HEK293 (cell line): ENCODE measurements around the gene KRT7.

ENCODE experiments used
- CTCF ChIA-PET: fragments of 350-600 bp; formaldehyde crosslinking; extraction: SDS; loops from one replicate; lab custom pipeline; 2021; ENCODE audit warnings: antibody characterized with exemption; lab: Yijun Ruan, JAX
- POLR2A ChIA-PET: fragments of 300-600 bp; formaldehyde crosslinking; extraction: SDS; loops from one replicate; lab custom pipeline; 2020; ENCODE audit warnings: antibody characterized with exemption, inconsistent platforms; lab: Yijun Ruan, JAX
- H3K27ac ChIP-seq: fragments of 200-500 bp; sonication (Bioruptor generic); 2 replicates; pipeline ENCODE4 v1.5.1; 2014; ENCODE audit warnings: low read depth, low read length, control low read depth, inconsistent platforms; ENCODE audit errors: extremely low read depth
- H3K36me3 ChIP-seq, 2 experiments: fragments of 200-500 bp in 1 of 2; sonication (Bioruptor generic) in 1 of 2; 1 replicate in 1 of 2; 2 replicates in 1 of 2; pipeline ENCODE4 v1.5.1; 2014 to 2017; ENCODE audit warnings: inconsistent platforms in 2 of 2, low read length in 2 of 2; ENCODE audit not compliant: control insufficient read depth in 2 of 2, insufficient read depth in 1 of 2
- H3K4me1 ChIP-seq: fragments of 200-500 bp; sonication (Bioruptor generic); 2 replicates; pipeline ENCODE4 v1.5.1; 2014; ENCODE audit warnings: mild to moderate bottlenecking, low read length, inconsistent platforms; ENCODE audit not compliant: control insufficient read depth, insufficient read depth
- H3K4me3 ChIP-seq: 2 replicates; pipeline ENCODE4 v1.5.1; 2011; ENCODE audit warnings: low read depth, mild to moderate bottlenecking, control low read depth, low read length, moderate library complexity
- H3K9me3 ChIP-seq: fragments of 200-500 bp; sonication (Bioruptor generic); 2 replicates; pipeline ENCODE4 v1.5.1; 2014; ENCODE audit warnings: low read depth, low read length, inconsistent platforms; ENCODE audit not compliant: control insufficient read depth, insufficient read depth
- GFI1B ChIP-seq: fragments of 450-650 bp; formaldehyde crosslinking; IDR thresholded peaks from 2 replicates; pipeline ENCODE4 v1.5.1; 2016; ENCODE audit warnings: missing biosample characterization, missing genetic modification characterization
- GLIS2 ChIP-seq: fragments of 450-650 bp; formaldehyde crosslinking; IDR thresholded peaks from 2 replicates; pipeline ENCODE4 v1.5.1; 2016; ENCODE audit warnings: missing biosample characterization, missing genetic modification characterization
- KLF1 ChIP-seq: fragments of 450-650 bp; formaldehyde crosslinking; IDR thresholded peaks from 2 replicates; pipeline ENCODE4 v1.5.1; 2016; ENCODE audit warnings: missing biosample characterization, missing genetic modification characterization
- KLF17 ChIP-seq: fragments of 450-650 bp; formaldehyde crosslinking; IDR thresholded peaks from 2 replicates; pipeline ENCODE4 v1.5.1; 2016; ENCODE audit warnings: missing biosample characterization, missing genetic modification characterization
- SP7 ChIP-seq: fragments of 450-650 bp; formaldehyde crosslinking; IDR thresholded peaks from 2 replicates; pipeline ENCODE4 v1.5.1; 2016; ENCODE audit warnings: missing biosample characterization, missing genetic modification characterization
- ZBTB1 ChIP-seq: fragments of 450-650 bp; formaldehyde crosslinking; IDR thresholded peaks from 2 replicates; pipeline ENCODE4 v1.5.1; 2016; ENCODE audit warnings: missing biosample characterization, missing genetic modification characterization
- ZBTB49 ChIP-seq: fragments of 450-650 bp; formaldehyde crosslinking; IDR thresholded peaks from 2 replicates; pipeline ENCODE4 v1.5.1; 2016; ENCODE audit warnings: missing biosample characterization, missing genetic modification characterization, low read depth
- ZBTB7A ChIP-seq: fragments of 450-650 bp; formaldehyde crosslinking; IDR thresholded peaks from 2 replicates; pipeline ENCODE4 v1.5.1; 2016; ENCODE audit warnings: low read depth, missing biosample characterization, missing genetic modification characterization
- ZFHX2 ChIP-seq: fragments of 450-650 bp; formaldehyde crosslinking; conservative IDR thresholded peaks from 2 replicates; pipeline ENCODE4 v1.5.1; 2016; ENCODE audit warnings: missing biosample characterization, missing genetic modification characterization
- ZNF23 ChIP-seq: fragments of 450-650 bp; formaldehyde crosslinking; IDR thresholded peaks from 2 replicates; pipeline ENCODE4 v1.5.1; 2016; ENCODE audit warnings: missing biosample characterization, missing genetic modification characterization, borderline replicate concordance
- ZNF37A ChIP-seq: fragments of 450-650 bp; IDR thresholded peaks from 2 replicates; pipeline ENCODE4 v1.5.1; 2018; ENCODE audit warnings: missing biosample characterization, missing genetic modification characterization
- ZNF398 ChIP-seq: fragments of 450-650 bp; formaldehyde crosslinking; IDR thresholded peaks from 2 replicates; pipeline ENCODE4 v1.5.1; 2017; ENCODE audit warnings: missing biosample characterization, missing genetic modification characterization
- ZNF513 ChIP-seq: fragments of 450-650 bp; IDR thresholded peaks from 2 replicates; pipeline ENCODE4 v1.5.1; 2018; ENCODE audit warnings: missing biosample characterization, missing genetic modification characterization
- ZNF555 ChIP-seq: fragments of 450-650 bp; formaldehyde crosslinking; conservative IDR thresholded peaks from 2 replicates; pipeline ENCODE4 v1.5.1; 2017; ENCODE audit warnings: missing biosample characterization, mild to moderate bottlenecking, missing genetic modification characterization, inconsistent platforms
- ZNF626 ChIP-seq: fragments of 450-650 bp; sonication (Bioruptor Pico); formaldehyde crosslinking; IDR thresholded peaks from 2 replicates; pipeline ENCODE4 v1.5.1; 2018; ENCODE audit warnings: missing biosample characterization, missing genetic modification characterization, inconsistent platforms
- ZNF639 ChIP-seq: fragments of 450-650 bp; formaldehyde crosslinking; IDR thresholded peaks from 2 replicates; pipeline ENCODE4 v1.5.1; 2016; ENCODE audit warnings: missing biosample characterization, missing genetic modification characterization
- ZNF677 ChIP-seq: fragments of 450-650 bp; IDR thresholded peaks from 2 replicates; pipeline ENCODE4 v1.5.0; 2018; ENCODE audit warnings: missing biosample characterization, mild to moderate bottlenecking, missing genetic modification characterization, moderate library complexity

The KRT7 gene

GRCh38 chr12:52243856-52244614, 11.0 kb downstream of the KRT7 start (continued):
- no peak for TF ChIP-seq ZNF23 (tag by site-specific recombination)
- TF ChIP-seq ZNF677 (tag by site-specific recombination), result no peak
- TF ChIP-seq KLF1 (tag by site-specific recombination), result peak; percentile 54
- TF ChIP-seq ZFHX2 (tag by site-specific recombination), result peak; percentile 89
- peak; percentile 98 for TF ChIP-seq ZNF398
- TF ChIP-seq KLF17, result 0 out of 2 replicates have a peak, but pooled peaks have one; percentile 37
- TF ChIP-seq GFI1B (tag by site-specific recombination), result no peak
- peak; percentile 55; the same call in 1 of the 2 replicates for TF ChIP-seq GLIS2 (tag by site-specific recombination)
- no peak for TF ChIP-seq ZNF513 (tag by site-specific recombination)
- TF ChIP-seq ZBTB49 (tag by site-specific recombination), result no peak

GRCh38 chr12:52244615-52244994, 11.6 kb downstream of the KRT7 start:
- ChIA-PET CTCF (interaction anchor here (0.5 to 4.2 kb wide), 9 partner anchors 9 to 682 kb away, joined by 3 to 22 read pairs (median 4); no protein-coding TSS in a partner anchor), POLR2A (interaction anchor here (0.7 kb wide), 1 partner anchor 87 kb away, joined by 3 read pairs; no protein-coding TSS in a partner anchor)
- Histone ChIP-seq H3K9me3 (no peaks in the 10 kb centered on the region), H3K27ac (peak overlapping the region; percentile 39; the same call in 1 of the 2 replicates), H3K4me3 (no peak overlapping the region), H3K4me1 (peaks cover 18% of the 10 kb centered on the region), H3K36me3 (no peaks in the 10 kb centered on the region)
- TF ChIP-seq ZNF639 (tag by site-specific recombination), result no peak
- TF ChIP-seq ZNF626 (tag by site-specific recombination), result no peak
- no peak for TF ChIP-seq ZBTB1
- no peak for TF ChIP-seq ZBTB7A (tag by site-specific recombination)
- no peak for TF ChIP-seq SP7
- no peak for TF ChIP-seq ZNF555
- TF ChIP-seq ZNF37A (tag by site-specific recombination), result no peak
- TF ChIP-seq KLF17, result no peak
